GM23338 (cell line): Measurements from ENCODE around the gene NTPCR.

ENCODE experiments used
- CREB1 ChIP-seq: fragments of 250-450 bp; sonication (Bioruptor Pico); IDR thresholded peaks from 2 replicates; pipeline ENCODE4 v1.5.0; 2020; ENCODE audit warnings: low read depth, mild to moderate bottlenecking, moderate library complexity
- CTCF ChIP-seq, 2 experiments: fragments of 200-600 bp in 1 of 2; sonication (generic) in 1 of 2; conservative IDR thresholded peaks; 2 replicates each; pipeline versions ENCODE4 v1.5.1 to v1.6.1; 2016 to 2017; ENCODE audit warnings: antibody characterized with exemption in 2 of 2, low read depth in 2 of 2, mild to moderate bottlenecking in 2 of 2, moderate library complexity in 1 of 2
- EZH2 ChIP-seq: fragments of 200-600 bp; sonication (generic); IDR thresholded peaks from one replicate; pipeline ENCODE4 v1.8.0; 2017; ENCODE audit warnings: antibody characterized with exemption, mild to moderate bottlenecking, low read depth; ENCODE audit not compliant: unreplicated experiment
- EZH2phosphoT487 ChIP-seq: fragments of 200-600 bp; sonication (generic); IDR thresholded peaks from one replicate; pipeline ENCODE4 v1.8.1; 2018; ENCODE audit warnings: antibody characterized with exemption; ENCODE audit not compliant: unreplicated experiment
- JUNB ChIP-seq: IDR thresholded peaks from one replicate; pipeline ENCODE4 v1.6.1; 2016; ENCODE audit warnings: antibody characterized with exemption; ENCODE audit not compliant: unreplicated experiment
- NANOG ChIP-seq: IDR thresholded peaks from 2 replicates; pipeline ENCODE4 v1.6.1; 2016; ENCODE audit warnings: antibody characterized with exemption, borderline replicate concordance
- POLR2AphosphoS5 ChIP-seq: IDR thresholded peaks from 2 replicates; pipeline ENCODE4 v1.6.1; 2016; ENCODE audit warnings: antibody characterized with exemption, low read depth
- REST ChIP-seq: IDR thresholded peaks from one replicate; pipeline ENCODE4 v1.6.1; 2018; ENCODE audit warnings: antibody characterized with exemption; ENCODE audit not compliant: unreplicated experiment
- STAT1 ChIP-seq: IDR thresholded peaks from one replicate; pipeline ENCODE4 v1.6.1; 2016; ENCODE audit warnings: antibody characterized with exemption; ENCODE audit not compliant: unreplicated experiment
- ZNF462 ChIP-seq: fragments of 250-450 bp; sonication (Bioruptor Pico); IDR thresholded peaks from 2 replicates; pipeline ENCODE4 v1.5.0; 2020; ENCODE audit warnings: mild to moderate bottlenecking, moderate library complexity

- TF ChIP-seq EZH2phosphoT487 (no peak), CTCF (conservative IDR thresholded peaks at IDR 0.05; ENCODE audit: low read depth in 2 of 2) (no peak), STAT1 (no peak), EZH2 (no peak), ZNF462 (CRISPR knock-in tag) (no peak), REST (no peak), CREB1 (CRISPR knock-in tag) (no peak), POLR2AphosphoS5 (no peak), JUNB (no peak), NANOG (no peak)
Observed at GRCh38 chr1:232927830-232928505, 22.4 kb upstream of the NTPCR start.
